GM18508 (cell line): ENCODE measurements around the gene KASH5.
"Not testable (repeated sequence)": the region's sequence is repeated elsewhere in the genome, so short reads cannot be mapped to it uniquely, and the experiment has no call there.

Experiments used
- ATAC-seq: cut with Tn5 transposase; IDR thresholded peaks from one replicate; pipeline ENCODE4 v1.9.1; 2021; ENCODE audit warnings: moderate number of reproducible peaks; ENCODE audit not compliant: insufficient read depth, unreplicated experiment

Gene KASH5

GRCh38 chr19:49361438-49362047 lies 26.5 kb upstream of the KASH5 start:
- ATAC-seq = no peak

GRCh38 chr19:49362048-49362928 lies 25.8 kb upstream of the KASH5 start, which contains the start of gene TEAD2:
Gene TEAD2 (minus strand): TSS chr19:49362416. CDS start chr19:49360075, 2,341 bp downstream.
- no peak for ATAC-seq

- no peak for ATAC-seq
Observed at GRCh38 chr19:49362929-49363267, 25.2 kb upstream of the KASH5 start.

GRCh38 chr19:49363268-49364082 lies 24.6 kb upstream of the KASH5 start, which contains the start of gene DKKL1:
Gene DKKL1 (plus strand): TSS chr19:49363877. CDS start chr19:49363999, 122 bp downstream.
- no peak for ATAC-seq

GRCh38 chr19:49364083-49364737 lies 23.8 kb upstream of the KASH5 start:
- ATAC-seq = no peak

- ATAC-seq = no peak
Observed at GRCh38 chr19:49366110-49366509, 21.9 kb upstream of the KASH5 start.

- no peak for ATAC-seq
Observed at GRCh38 chr19:49368711-49369358, 19.2 kb upstream of the KASH5 start.

- no peak for ATAC-seq
Observed at GRCh38 chr19:49371184-49371583, 16.9 kb upstream of the KASH5 start.

- not testable (repeated sequence) for ATAC-seq
Observed at GRCh38 chr19:49373174-49373573, 14.9 kb upstream of the KASH5 start.

GRCh38 chr19:49374665-49375434 lies 13.2 kb upstream of the KASH5 start:
- ATAC-seq = no peak

GRCh38 chr19:49378512-49378911 lies 9.5 kb upstream of the KASH5 start:
- ATAC-seq = no peak

- ATAC-seq = no peak
Observed at GRCh38 chr19:49380391-49380790, 7.7 kb upstream of the KASH5 start.

GRCh38 chr19:49382639-49383038 lies 5.4 kb upstream of the KASH5 start:
- ATAC-seq = no peak

- no peak for ATAC-seq
Observed at GRCh38 chr19:49383599-49383998, 4.5 kb upstream of the KASH5 start.

GRCh38 chr19:49389406-49389805 lies 1.4 kb downstream of the KASH5 start:
- ATAC-seq = no peak

GRCh38 chr19:49390131-49390928 lies 2.3 kb downstream of the KASH5 start:
- ATAC-seq = no peak

GRCh38 chr19:49390929-49391359 lies 2.9 kb downstream of the KASH5 start:
- no peak for ATAC-seq
